Prostate gland (tissue), 2 donors: ENCODE measurements around the gene CLPTM1L. TPM values are rescaled to one million over a fixed set of nuclear protein-coding genes. Genes with fewer than 3 reads are reported as not detected.

Experiments
- DNase-seq: peaks from one replicate; pipeline ENCODE4 v3.0.0-alpha.2; 2019; ENCODE audit warnings: low spot score
- H3K27ac ChIP-seq, 2 donors: fragments of 200-600 bp; sonication (generic); 2 replicates each; pipeline ENCODE4 v1.5.1; 2017 to 2019
- H3K27me3 ChIP-seq: fragments of 200-600 bp; sonication (generic); replicated peaks from 2 replicates; pipeline ENCODE4 v1.5.1; 2019; ENCODE audit not compliant: insufficient read depth
- H3K36me3 ChIP-seq, 2 donors: fragments of 200-600 bp; sonication (generic); 1 replicate in 1 of 2; 2 replicates in 1 of 2; pipeline versions ENCODE4 v1.5.1 to v1.8.1; 2017 to 2019
- H3K4me1 ChIP-seq: fragments of 200-600 bp; sonication (generic); replicated peaks from 2 replicates; pipeline ENCODE4 v1.5.1; 2019
- H3K4me3 ChIP-seq, 2 donors: fragments of 200-600 bp; sonication (generic); 2 replicates each; pipeline ENCODE4 v1.5.1; 2017 to 2019
- H3K9me3 ChIP-seq: fragments of 200-600 bp; sonication (generic); 2 replicates; pipeline ENCODE4 v1.5.1; 2017
- POLR2A ChIP-seq: fragments of 450-650 bp; IDR thresholded peaks from one replicate; pipeline ENCODE4 v1.6.1; 2016; ENCODE audit warnings: antibody characterized with exemption, mild to moderate bottlenecking
- POLR2AphosphoS5 ChIP-seq: sonication (generic); formaldehyde crosslinking; IDR thresholded peaks from one replicate; pipeline ENCODE4 v1.6.1; 2017; ENCODE audit warnings: antibody characterized with exemption
- WGBS: methylation state at CpG from one replicate; pipeline ENCODE4 v1.1.5; 2018; 5-methylcytosine and 5-hydroxymethylcytosine counted together
- intact Hi-C: fragments of 100-400 bp; cut with DNase I; formaldehyde crosslinking; loops from one replicate; pipeline ENCODE4 v1.14.2; 2022
- total RNA-seq, 2 donors: library from RNA; depleted of rRNA; stranded (reverse); fragments of >200 nt; gene quantifications; one replicate each; pipeline ENCODE4 v1.1.0, GENCODE V29; 2016
- TF ChIP-seq, protein P1 (sequence below), 4 experiments: fragments of 200-600 bp in 2 of 4; fragments of 450-650 bp in 2 of 4; sonication (generic) in 2 of 4; IDR thresholded peaks; 1 replicate in 3 of 4; 2 replicates in 1 of 4; pipeline ENCODE4 v1.5.1; 2016 to 2019; ENCODE audit warnings: antibody characterized with exemption in 4 of 4, mild to moderate bottlenecking in 2 of 4, moderate library complexity in 2 of 4

Gene CLPTM1L
- total RNA-seq, 2 donors from 2014 or later, result 105 to 135 TPM

DNA sequence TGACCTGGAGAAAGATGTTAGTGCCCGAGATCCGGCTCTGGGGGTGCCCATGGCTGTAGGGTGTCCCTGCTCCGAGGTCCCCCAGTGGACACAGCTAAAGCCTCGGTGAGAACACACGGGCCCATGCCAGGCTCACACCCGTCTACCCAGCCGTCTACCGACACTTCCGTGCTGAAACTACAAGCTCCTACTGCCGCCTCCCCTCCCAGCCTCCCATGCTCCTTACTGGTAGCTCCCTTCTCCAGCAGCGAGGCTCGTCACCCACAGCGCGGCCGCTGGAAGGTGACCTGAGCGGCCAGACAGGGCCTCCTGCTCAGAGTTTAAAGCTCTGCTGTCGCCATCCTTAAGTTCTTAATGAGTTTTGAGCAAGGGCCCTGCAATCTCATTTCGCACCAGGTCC is 33.2 kb upstream of the CLPTM1L start:
- Histone ChIP-seq H3K27me3 (no peaks in the 10 kb centered on the region), H3K9me3 (no peaks in the 10 kb centered on the region), H3K4me1 (peaks cover 6% of the 10 kb centered on the region), H3K36me3 (no peaks in the 10 kb centered on the region), H3K4me3 (no peak overlapping the region), H3K27ac (no peak overlapping the region)
- TF ChIP-seq POLR2A, result no peak
- TF ChIP-seq, protein P1, sequence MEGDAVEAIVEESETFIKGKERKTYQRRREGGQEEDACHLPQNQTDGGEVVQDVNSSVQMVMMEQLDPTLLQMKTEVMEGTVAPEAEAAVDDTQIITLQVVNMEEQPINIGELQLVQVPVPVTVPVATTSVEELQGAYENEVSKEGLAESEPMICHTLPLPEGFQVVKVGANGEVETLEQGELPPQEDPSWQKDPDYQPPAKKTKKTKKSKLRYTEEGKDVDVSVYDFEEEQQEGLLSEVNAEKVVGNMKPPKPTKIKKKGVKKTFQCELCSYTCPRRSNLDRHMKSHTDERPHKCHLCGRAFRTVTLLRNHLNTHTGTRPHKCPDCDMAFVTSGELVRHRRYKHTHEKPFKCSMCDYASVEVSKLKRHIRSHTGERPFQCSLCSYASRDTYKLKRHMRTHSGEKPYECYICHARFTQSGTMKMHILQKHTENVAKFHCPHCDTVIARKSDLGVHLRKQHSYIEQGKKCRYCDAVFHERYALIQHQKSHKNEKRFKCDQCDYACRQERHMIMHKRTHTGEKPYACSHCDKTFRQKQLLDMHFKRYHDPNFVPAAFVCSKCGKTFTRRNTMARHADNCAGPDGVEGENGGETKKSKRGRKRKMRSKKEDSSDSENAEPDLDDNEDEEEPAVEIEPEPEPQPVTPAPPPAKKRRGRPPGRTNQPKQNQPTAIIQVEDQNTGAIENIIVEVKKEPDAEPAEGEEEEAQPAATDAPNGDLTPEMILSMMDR (IDR thresholded peaks at IDR 0.05), result no peak
- TF ChIP-seq POLR2AphosphoS5, result no peak
- 96% methylated on average over 18 of the region's 18 CpGs for WGBS
- intact Hi-C loops, result no loop called here
- no peak for DNase-seq

DNA sequence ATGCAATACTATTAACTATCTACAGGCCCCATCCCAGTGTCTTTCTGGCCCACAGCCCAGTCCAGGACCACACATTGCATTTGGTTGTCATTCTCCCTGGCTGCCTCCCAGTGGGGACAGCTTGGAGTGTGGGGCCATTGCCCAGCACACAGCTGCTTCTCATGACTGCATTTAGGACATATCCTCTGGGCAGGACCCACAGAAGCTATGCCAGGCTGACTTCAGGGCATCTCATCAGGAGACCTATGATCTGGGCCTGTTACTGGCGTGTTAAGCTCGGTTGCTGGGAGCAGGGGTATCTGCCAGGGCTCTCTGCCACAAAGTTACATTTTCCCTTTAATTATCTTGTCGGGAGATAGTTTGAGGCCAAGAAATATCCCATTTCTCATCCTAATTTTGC is 32.1 kb upstream of the CLPTM1L start:
- H3K4me1 ChIP-seq, result peaks cover 6% of the 10 kb centered on the region
- H3K9me3 ChIP-seq, result no peaks in the 10 kb centered on the region
- TF ChIP-seq, protein P1 (IDR thresholded peaks at IDR 0.05), result no peak
- TF ChIP-seq POLR2A, result no peak
- no peak for TF ChIP-seq POLR2AphosphoS5
- H3K4me3 ChIP-seq, result no peak overlapping the region
- DNase-seq, result no peak
- no peak overlapping the region for H3K27ac ChIP-seq
- WGBS, result 73% methylated on average over 3 of the region's 3 CpGs
- intact Hi-C loops, result no loop called here
- H3K27me3 ChIP-seq, result no peaks in the 10 kb centered on the region
- no peaks in the 10 kb centered on the region for H3K36me3 ChIP-seq

DNA sequence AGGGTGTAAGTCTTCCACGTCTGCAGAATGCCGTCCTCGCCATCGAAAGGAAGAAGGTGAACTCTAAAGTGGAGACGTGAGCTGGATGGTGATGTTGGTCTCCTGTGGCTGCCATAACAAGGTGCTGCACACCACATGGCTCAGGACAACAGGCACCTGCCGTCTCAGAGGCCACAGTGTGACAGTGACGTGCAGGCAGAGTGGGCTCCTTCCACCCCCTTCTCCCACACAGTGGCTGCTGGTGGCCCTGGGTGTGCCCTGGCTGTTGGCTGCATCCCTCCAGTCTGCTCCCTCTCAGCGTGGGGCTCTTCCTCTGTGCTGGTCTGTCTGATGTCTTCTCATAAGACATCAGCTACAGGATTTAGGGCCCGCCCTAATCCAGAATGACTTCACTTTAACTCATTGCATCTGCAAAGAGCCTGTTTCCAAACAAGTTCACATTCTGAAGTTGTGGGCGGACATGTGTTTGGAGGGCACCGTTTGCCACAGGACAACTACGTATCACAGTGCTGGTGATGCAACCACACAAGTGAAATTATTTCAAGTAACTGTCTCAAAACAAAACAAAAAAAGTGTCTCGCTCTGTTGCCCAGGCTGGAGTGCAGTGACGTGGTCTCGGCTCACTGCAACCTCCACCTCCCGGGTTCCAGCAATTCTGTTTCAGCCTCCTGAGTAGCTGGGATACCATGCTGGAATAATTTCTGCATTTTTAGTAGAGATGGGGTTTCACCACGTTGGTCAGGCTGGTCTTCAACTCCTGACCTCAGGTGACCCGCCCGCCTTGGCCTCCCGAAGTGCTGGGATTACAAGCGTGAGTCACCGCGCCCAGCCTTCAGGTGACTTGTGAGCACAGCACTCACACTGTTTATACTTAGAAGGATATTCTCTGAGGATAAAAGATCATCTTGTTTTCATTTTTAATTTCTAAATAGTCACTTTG is 31.2 kb upstream of the CLPTM1L start:
- intact Hi-C loops, result no loop called here
- no peak for DNase-seq
- WGBS, result 74% methylated on average over 23 of the region's 23 CpGs
- TF ChIP-seq, protein P1 (IDR thresholded peaks at IDR 0.05), result no peak
- no peak for TF ChIP-seq POLR2AphosphoS5
- no peak for TF ChIP-seq POLR2A
- Histone ChIP-seq H3K27ac (no peak overlapping the region), H3K4me1 (peaks cover 6% of the 10 kb centered on the region), H3K27me3 (no peaks in the 10 kb centered on the region), H3K9me3 (no peaks in the 10 kb centered on the region), H3K36me3 (no peaks in the 10 kb centered on the region), H3K4me3 (no peak overlapping the region)

DNA sequence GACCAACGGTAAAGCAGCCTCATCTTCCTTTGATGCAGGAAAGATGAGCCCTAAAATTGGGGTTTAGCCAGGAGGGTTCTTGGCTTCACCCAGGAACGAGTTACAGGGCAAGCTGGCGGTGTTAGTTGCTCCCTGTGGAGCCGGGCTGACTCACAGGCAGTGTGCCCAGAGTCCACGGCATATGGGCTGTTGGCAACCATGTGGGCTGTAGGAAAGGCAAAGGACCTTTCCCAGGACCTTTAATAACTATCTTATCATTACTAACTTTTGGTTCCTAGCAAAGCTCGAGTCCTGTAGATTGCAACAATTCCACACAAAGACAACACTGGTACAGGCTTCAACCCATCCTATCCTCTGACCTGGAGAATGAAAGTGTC is 29.8 kb upstream of the CLPTM1L start:
- Histone ChIP-seq H3K27ac (no peak overlapping the region), H3K36me3 (no peaks in the 10 kb centered on the region), H3K4me3 (no peak overlapping the region), H3K4me1 (no peaks in the 10 kb centered on the region), H3K9me3 (no peaks in the 10 kb centered on the region), H3K27me3 (no peaks in the 10 kb centered on the region)
- WGBS, result 53% methylated on average over 6 of the region's 6 CpGs
- intact Hi-C loops, result no loop called here
- TF ChIP-seq, protein P1 (IDR thresholded peaks at IDR 0.05), result no peak
- no peak for TF ChIP-seq POLR2A
- TF ChIP-seq POLR2AphosphoS5, result no peak
- no peak for DNase-seq
